Ovary (tissue), 3 donors: Measurements from ENCODE around the gene AP3B1.

ENCODE experiments used
- CTCF ChIP-seq, 3 donors: fragments of 450-650 bp in 2 of 3; fragments of 200-600 bp in 1 of 3; IDR thresholded peaks; one replicate each; pipeline versions ENCODE4 v1.5.1 to v1.8.0; 2016 to 2022; ENCODE audit warnings: antibody characterized with exemption in 3 of 3, mild to moderate bottlenecking in 1 of 3
- EP300 ChIP-seq: sonication (generic); formaldehyde crosslinking; IDR thresholded peaks from one replicate; pipeline ENCODE4 v1.6.1; 2017; ENCODE audit warnings: antibody characterized with exemption
- POLR2A ChIP-seq: fragments of 450-650 bp; IDR thresholded peaks from one replicate; pipeline ENCODE4 v1.6.1; 2017; ENCODE audit warnings: antibody characterized with exemption, mild to moderate bottlenecking, moderate library complexity
- donor health status: DM: no; HTN: no; CAD: no.

- TF ChIP-seq CTCF (IDR thresholded peaks at IDR 0.05) (no peak), POLR2A (no peak), EP300 (no peak)
Observed at GRCh38 chr5:78224358-78224757, 70.1 kb downstream of the AP3B1 start.
